Pancreas (tissue), 10 donors: ENCODE measurements around the gene RSPH6A. TPM values are rescaled to one million over a fixed set of nuclear protein-coding genes. Genes with fewer than 3 reads are reported as not detected.

Source experiments
- ATAC-seq, 4 donors: fragments of 200-7000 bp; cut with Tn5 transposase; one replicate each; pipeline versions ENCODE4 v1.8.0 to v1.9.1; 2020; ENCODE audit warnings: mild to moderate bottlenecking in 4 of 4, moderate library complexity in 4 of 4
- DNase-seq, 6 donors: peaks; one replicate each; pipeline ENCODE4 v3.0.0-alpha.2; 2020
- FAIRE-seq: peaks from 2 replicates; lab custom pipeline; 2012; peaks lifted over from hg19 to GRCh38; lab: Jason Lieb, UNC
- H3K27ac ChIP-seq, 4 donors: fragments of 200-600 bp; sonication (generic); 1 replicate in 3 of 4; 2 replicates in 1 of 4; pipeline versions ENCODE4 v1.5.0 to v1.8.0; 2020
- H3K27me3 ChIP-seq, 4 donors: fragments of 200-600 bp; one replicate each; pipeline ENCODE4 v1.8.0; 2021
- H3K36me3 ChIP-seq, 3 donors: fragments of 200-600 bp; sonication (generic) in 1 of 3; one replicate each; pipeline versions ENCODE4 v1.5.0 to v1.8.0; 2020 to 2021
- H3K4me1 ChIP-seq, 3 donors: fragments of 200-600 bp; one replicate each; pipeline ENCODE4 v1.8.0; 2021
- H3K4me3 ChIP-seq, 4 donors: fragments of 200-600 bp; sonication (generic) in 2 of 4; one replicate each; pipeline versions ENCODE4 v1.5.0 to v1.8.0; 2020 to 2021
- H3K9me3 ChIP-seq, 4 donors: fragments of 200-600 bp; one replicate each; pipeline ENCODE4 v1.8.0; 2021
- CTCF ChIP-seq, 4 donors: fragments of 200-600 bp; sonication (generic) in 3 of 4; IDR thresholded peaks; one replicate each; pipeline versions ENCODE4 v1.5.0 to v1.8.0; 2021; ENCODE audit warnings: antibody characterized with exemption in 4 of 4
- WGBS, 2 donors: extraction: QIAGEN DNeasy Blood & Tissue Kit; methylation state at CpG; one replicate each; pipeline ENCODE4 v1.1.7; 2013; 5-methylcytosine and 5-hydroxymethylcytosine counted together
- intact Hi-C, 3 donors: fragments of 100-400 bp; cut with DNase I; formaldehyde crosslinking; loops; one replicate each; pipeline versions ENCODE4 v1.11.1 to v1.14.2; 2022
- polyA plus RNA-seq, 2 donors: library from polyadenylated mRNA; stranded (reverse); fragments of 200-250 nt; gene quantifications; one replicate each; pipeline ENCODE4 v1.2.3, GENCODE V29; 2013
- total RNA-seq, 6 donors: library from RNA; stranded (reverse); fragmentation: NEBNext Ultra II Directional in 4 of 6; extraction: Animal tissue kit (Norgen Biotek cat#: 25700) in 4 of 6; gene quantifications; one replicate each; pipeline versions ENCODE4 v1.2.1 to v1.2.4, GENCODE V29; 2021 to 2023
- donor health status: healthy with polysubstance abuse.
- donor health status: DM: no; HTN: no; CAD: no; lungs with moderate emphysema.
- donor health status: DM: no; HTN: no; CAD: no.
- donor health status: control.
- donor health status: control.
- donor health status: Bipolar disorder and iron deficiency.
- donor health status: DM: yes; HTN: yes; CAD: no.
- donor health status: DM: no; HTN: no; CAD: no.
- donor health status: DM: no; HTN: no; CAD: no.
- donor health status: DM: yes; HTN: yes; CAD: no.

The RSPH6A gene
- total RNA-seq (under 1 TPM in 1 of 6 donors, not detected in 5; 0.08 TPM), polyA plus RNA-seq (under 1 TPM in 1 of 2 donors, not detected in 1; 0.08 TPM)

GRCh38 chr19:45814851-45815480, at the start of gene RSPH6A:
Gene RSPH6A (minus strand): TSS chr19:45815308. CDS start chr19:45815176, 132 bp downstream.
- no peak for ATAC-seq
- no peak within 1 kb of the TSS for H3K27ac ChIP-seq
- 63 to 66% methylated on average over 29 to 40 of the region's 40 CpGs for WGBS, 2 donors
- no peaks in the 10 kb centered on the region for H3K27me3 ChIP-seq
- no peak for FAIRE-seq
- no peaks in the 10 kb centered on the region for H3K36me3 ChIP-seq
- no peak for TF ChIP-seq CTCF (IDR thresholded peaks at IDR 0.05)
- peak within 1 kb of the TSS in 1 of 4 donors; percentile 19 for H3K4me3 ChIP-seq
- DNase-seq, result peak in 1 of 6 donors; percentile 82
- intact Hi-C loops, result loop anchor here in 2 of 3 donors (5.0 to 10.0 kb wide), 2 partner anchors 200 to 202 kb away; no protein-coding TSS in a partner anchor
- H3K9me3 ChIP-seq, result no peaks in the 10 kb centered on the region
- no peaks in the 10 kb centered on the region for H3K4me1 ChIP-seq

GRCh38 chr19:45864629-45865082, 49.5 kb upstream of the RSPH6A start:
- Histone ChIP-seq H3K9me3 (no peaks in the 10 kb centered on the region), H3K4me3 (peak overlapping the region; percentile 43 to 94 (median 75)), H3K4me1 (peaks cover 0 to 15% (median 7%) of the 10 kb centered on the region in 3 donors), H3K36me3 (no peaks in the 10 kb centered on the region), H3K27ac (peak overlapping the region; percentile 44 to 86 (median 67)), H3K27me3 (no peaks in the 10 kb centered on the region)
- intact Hi-C loops, result loop anchor here in 1 of 3 donors (2.0 kb wide), 1 partner anchor 18 kb away; no protein-coding TSS in a partner anchor
- 9 to 17% methylated on average over 12 of the region's 12 CpGs for WGBS, 2 donors
- no peak for TF ChIP-seq CTCF (IDR thresholded peaks at IDR 0.05)
- FAIRE-seq (no peak), ATAC-seq (no peak), DNase-seq (peak in 2 of 6 donors; percentile 17 to 18)

GRCh38 chr19:45863840-45864628, 48.9 kb upstream of the RSPH6A start, which contains the start of gene FOXA3:
Gene FOXA3 (plus strand): TSS chr19:45864326. CDS start chr19:45864457, 131 bp downstream.
- H3K4me3 ChIP-seq, result peak within 1 kb of the TSS; percentile 56 to 94 (median 92)
- intact Hi-C loops, result loop anchor here in 1 of 3 donors (2.0 kb wide), 1 partner anchor 19 kb away; no protein-coding TSS in a partner anchor
- ATAC-seq (peak; percentile 80 to 87 (median 82)), DNase-seq (peak; percentile 77 to 96 (median 89)), FAIRE-seq (no peak)
- H3K27ac ChIP-seq, result peak within 1 kb of the TSS; percentile 44 to 86 (median 67)
- no peaks in the 10 kb centered on the region for H3K27me3 ChIP-seq
- WGBS, 2 donors, result 1 to 4% methylated on average over 55 to 71 of the region's 71 CpGs
- no peaks in the 10 kb centered on the region for H3K36me3 ChIP-seq
- peaks cover 0 to 15% (median 7%) of the 10 kb centered on the region in 3 donors for H3K4me1 ChIP-seq
- H3K9me3 ChIP-seq, result no peaks in the 10 kb centered on the region
- peak; percentile 78 to 84 (median 79) for TF ChIP-seq CTCF (IDR thresholded peaks at IDR 0.05)

- H3K9me3 ChIP-seq, result no peaks in the 10 kb centered on the region
- FAIRE-seq, result no peak
- peak in 2 of 4 donors; percentile 0 to 1 for ATAC-seq
- intact Hi-C loops, result no loop called here
- 5 to 6% methylated on average over 22 of the region's 22 CpGs for WGBS, 2 donors
- H3K27me3 ChIP-seq, result no peaks in the 10 kb centered on the region
- peak overlapping the region in 3 of 4 donors; percentile 90 to 94 (median 94) for H3K4me3 ChIP-seq
- TF ChIP-seq CTCF (IDR thresholded peaks at IDR 0.05), result no peak
- H3K4me1 ChIP-seq, result peaks cover 0 to 15% (median 7%) of the 10 kb centered on the region in 3 donors
- no peak for DNase-seq
- H3K27ac ChIP-seq, result peak overlapping the region; percentile 44 to 86 (median 67)
- no peaks in the 10 kb centered on the region for H3K36me3 ChIP-seq
Observed at GRCh38 chr19:45863335-45863839, 48.3 kb upstream of the RSPH6A start.
